ENCODE data around the gene NUMB. TPM values are rescaled to one million over a fixed set of nuclear protein-coding genes. Genes with fewer than 3 reads are reported as not detected.

Gene NUMB
- total RNA-seq, 1 experiment from 2014 or later = 22.2 TPM

GRCh38 chr14:73474952-73475351 is 16.6 kb upstream of the NUMB start:
- no peaks in the 10 kb centered on the region for H3K4me1 ChIP-seq (ENCODE audit: insufficient read depth, low read length)
- H3K4me2 ChIP-seq (ENCODE audit: low read length) = no peak overlapping the region
- ATAC-seq (no peak), DNase-seq (no peak)
- H3F3A ChIP-seq (ENCODE audit: low read length, unreplicated experiment) = no peaks in the 10 kb centered on the region
- no peaks in the 10 kb centered on the region for H3K36me3 ChIP-seq (ENCODE audit: low read depth, low read length)
- H4K20me1 ChIP-seq (ENCODE audit: low read length) = no peaks in the 10 kb centered on the region
- TF ChIP-seq EZH2phosphoT487 (IDR thresholded peaks at IDR 0.05; ENCODE audit: borderline replicate concordance, low read length) = no peak
- TF ChIP-seq CTCF (conservative IDR thresholded peaks at IDR 0.05; ENCODE audit: low read depth, low read length) = no peak
- TF ChIP-seq EZH2 (IDR thresholded peaks at IDR 0.05; ENCODE audit: low read length, unreplicated experiment) = no peak
- no peak overlapping the region for H2AFZ ChIP-seq (ENCODE audit: low read length)
- H3K79me2 ChIP-seq (ENCODE audit: low read length) = no peaks in the 10 kb centered on the region
- BruUV-seq (replicated peaks) = no TSS peak
- no peaks in the 10 kb centered on the region for H3K27me3 ChIP-seq (ENCODE audit: low read length)
- H3K4me3 ChIP-seq (ENCODE audit: low read length) = no peak overlapping the region
- no peaks in the 10 kb centered on the region for H3K9me2 ChIP-seq (replicated peaks; ENCODE audit: low read length)
- CTCF ChIA-PET = interaction anchor here (0.6 kb wide), 1 partner anchor 1748 kb away, joined by 5 read pairs; no protein-coding TSS in a partner anchor
- intact Hi-C loops (cut with micrococcal nuclease) = no loop called here
- no peaks in the 10 kb centered on the region for H3K9me3 ChIP-seq (ENCODE audit: low read length)
- H3K9ac ChIP-seq (ENCODE audit: low read length) = no peak overlapping the region
- no peak overlapping the region for H3K27ac ChIP-seq (ENCODE audit: low read length)
- POLR2A ChIA-PET (ENCODE audit: unreplicated experiment) = no interaction called here

GRCh38 chr14:73472185-73473114 is 14.1 kb upstream of the NUMB start:
- no peaks in the 10 kb centered on the region for H3K9me2 ChIP-seq (replicated peaks; ENCODE audit: low read length)
- no peak overlapping the region for H2AFZ ChIP-seq (ENCODE audit: low read length)
- no peaks in the 10 kb centered on the region for H3K36me3 ChIP-seq (ENCODE audit: low read depth, low read length)
- H3F3A ChIP-seq (ENCODE audit: low read length, unreplicated experiment) = no peaks in the 10 kb centered on the region
- H3K9ac ChIP-seq (ENCODE audit: low read length) = no peak overlapping the region
- H3K9me3 ChIP-seq (ENCODE audit: low read length) = no peaks in the 10 kb centered on the region
- no peak overlapping the region for H3K4me2 ChIP-seq (ENCODE audit: low read length)
- ATAC-seq (peak; percentile 88), DNase-seq (peak; percentile 87)
- ChIA-PET POLR2A (ENCODE audit: unreplicated experiment) (no interaction called here), CTCF (interaction anchor here (0.5 to 3.3 kb wide), 8 partner anchors 8 to 299 kb away, joined by 3 to 89 read pairs (median 4); partner anchors contain the start of gene RIOX1)
- no peaks in the 10 kb centered on the region for H3K4me1 ChIP-seq (ENCODE audit: insufficient read depth, low read length)
- no peak for TF ChIP-seq EZH2 (IDR thresholded peaks at IDR 0.05; ENCODE audit: low read length, unreplicated experiment)
- TF ChIP-seq CTCF (conservative IDR thresholded peaks at IDR 0.05; ENCODE audit: low read depth, low read length) = peak; percentile 89
- no peak for TF ChIP-seq EZH2phosphoT487 (IDR thresholded peaks at IDR 0.05; ENCODE audit: borderline replicate concordance, low read length)
- BruUV-seq (replicated peaks) = no TSS peak
- no peak overlapping the region for H3K4me3 ChIP-seq (ENCODE audit: low read length)
- no peaks in the 10 kb centered on the region for H4K20me1 ChIP-seq (ENCODE audit: low read length)
- no peaks in the 10 kb centered on the region for H3K27me3 ChIP-seq (ENCODE audit: low read length)
- H3K27ac ChIP-seq (ENCODE audit: low read length) = no peak overlapping the region
- H3K79me2 ChIP-seq (ENCODE audit: low read length) = no peaks in the 10 kb centered on the region
- intact Hi-C loops (cut with micrococcal nuclease) = loop anchor here (1.0 to 2.0 kb wide), 3 partner anchors 177 to 299 kb away; no protein-coding TSS in a partner anchor
